ENCODE results near the gene HMGB1. TPM values are rescaled to one million over a fixed set of nuclear protein-coding genes. Genes with fewer than 3 reads are reported as not detected.

HMGB1 gene
- total and polyA plus RNA-seq, 2 of the 4 experiments (the other 2 are of a cell fraction): 185 to 276 TPM

GRCh38 chr13:30477346-30478195 is 11.8 kb upstream of the HMGB1 start:
- Histone ChIP-seq H3K23ac (ENCODE audit: low read depth, low read length) (no peak overlapping the region), H3K4me2 (ENCODE audit: low read depth, low read length) (no peak overlapping the region), H4K91ac (ENCODE audit: insufficient read depth, low read depth, low read length) (no peak overlapping the region), H3K18ac (ENCODE audit: low read depth, low read length) (no peak overlapping the region), H3K27ac (ENCODE audit: insufficient read depth, low read length) (no peak overlapping the region), H3K14ac (replicated peaks; ENCODE audit: low read depth, low read length) (no peak overlapping the region), H4K20me1 (ENCODE audit: insufficient read depth, low read length) (no peaks in the 10 kb centered on the region), H4K5ac (ENCODE audit: low read depth, low read length) (no peak overlapping the region), H4K8ac (ENCODE audit: low read depth in 2 of 2, low read length in 2 of 2) (no peak overlapping the region), H2AK5ac (ENCODE audit: low read depth, low read length) (no peak overlapping the region), H3K9me3 (ENCODE audit: control insufficient read depth, insufficient read depth, low read length) (no peaks in the 10 kb centered on the region), H2BK5ac (ENCODE audit: low read depth, low read length, poor library complexity, severe bottlenecking) (no peak overlapping the region), H2AFZ (replicated peaks; ENCODE audit: low read length, poor library complexity) (no peak overlapping the region), H3K4me1 (ENCODE audit: control insufficient read depth, insufficient read depth, low read length) (no peaks in the 10 kb centered on the region), H2BK15ac (ENCODE audit: low read depth, low read length) (no peak overlapping the region), H2BK120ac (ENCODE audit: low read depth, low read length) (no peak overlapping the region), H3K27me3 (ENCODE audit: control insufficient read depth, insufficient read depth, low read length) (no peaks in the 10 kb centered on the region), H2BK20ac (ENCODE audit: low read depth, low read length) (no peak overlapping the region), H3K4ac (ENCODE audit: low read depth, low read length) (no peak overlapping the region), H2AK9ac (replicated peaks; ENCODE audit: low read depth, low read length, poor library complexity) (no peak overlapping the region), H3K9ac (ENCODE audit: low read depth, low read length) (no peak overlapping the region), H3K79me1 (ENCODE audit: low read depth in 1 of 2, low read length in 2 of 2) (no peaks in the 10 kb centered on the region), H3K4me3 (ENCODE audit: insufficient read depth, low read depth, low read length) (no peak overlapping the region), H3K56ac (ENCODE audit: extremely low read depth, insufficient read depth, low read length) (no peak overlapping the region), H3K9me1 (ENCODE audit: insufficient read depth, low read length) (no peaks in the 10 kb centered on the region), H3K36me3 (ENCODE audit: control insufficient read depth, insufficient read depth, low read length) (no peaks in the 10 kb centered on the region)
- intact Hi-C loops (cut with micrococcal nuclease): no loop called here
- dilution Hi-C loops (cut with HindIII; ENCODE audit: low sequenced_read_pairs, unreplicated experiment): no loop called here
- WGBS, 2 experiments (ENCODE audit: extremely low coverage in 2 of 2, insufficient read length in 1 of 2): 80% methylated on average over 1 of the region's 4 CpGs; no CpG with 5 or more reads in 1 of the 2 experiments
- no peak for ATAC-seq (ENCODE audit: low read depth)
- ChIA-PET POLR2A (ENCODE audit: unreplicated experiment) (no interaction called here), CTCF (interaction anchor here (0.6 to 1.2 kb wide), 2 partner anchors 11 to 56 kb away, joined by 3 to 5 read pairs; no protein-coding TSS in a partner anchor)
- no peak for DNase-seq
- TF ChIP-seq BHLHE40 (IDR thresholded peaks at IDR 0.05; ENCODE audit: low read depth, low read length): no peak
- TF ChIP-seq MAZ (IDR thresholded peaks at IDR 0.05; ENCODE audit: borderline replicate concordance, low read depth, low read length): no peak
- TF ChIP-seq CHD1 (IDR thresholded peaks at IDR 0.05; ENCODE audit: low read depth, low read length): no peak
- TF ChIP-seq RAD21 (IDR thresholded peaks at IDR 0.05; ENCODE audit: low read length): no peak
- no peak for TF ChIP-seq CEBPB (IDR thresholded peaks at IDR 0.05; ENCODE audit: low read depth, low read length)
- no peak for TF ChIP-seq FOS (IDR thresholded peaks at IDR 0.05; ENCODE audit: low read depth, low read length)
- TF ChIP-seq MXI1 (IDR thresholded peaks at IDR 0.05; ENCODE audit: borderline replicate concordance, low read depth, low read length): no peak
- TF ChIP-seq CTCF (conservative IDR thresholded peaks at IDR 0.05; ENCODE audit: low read depth, low read length): no peak
- TF ChIP-seq, protein P1, sequence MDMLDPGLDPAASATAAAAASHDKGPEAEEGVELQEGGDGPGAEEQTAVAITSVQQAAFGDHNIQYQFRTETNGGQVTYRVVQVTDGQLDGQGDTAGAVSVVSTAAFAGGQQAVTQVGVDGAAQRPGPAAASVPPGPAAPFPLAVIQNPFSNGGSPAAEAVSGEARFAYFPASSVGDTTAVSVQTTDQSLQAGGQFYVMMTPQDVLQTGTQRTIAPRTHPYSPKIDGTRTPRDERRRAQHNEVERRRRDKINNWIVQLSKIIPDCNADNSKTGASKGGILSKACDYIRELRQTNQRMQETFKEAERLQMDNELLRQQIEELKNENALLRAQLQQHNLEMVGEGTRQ (IDR thresholded peaks at IDR 0.05; ENCODE audit: low read depth, low read length): no peak
- in situ Hi-C loops (cut with MboI; ENCODE audit: low sequenced_read_pairs): no loop called here
- BruUV-seq (replicated peaks): no TSS peak
